ENCODE results near the gene DNM2. TPM values are rescaled to one million over a fixed set of nuclear protein-coding genes. Genes with fewer than 3 reads are reported as not detected.

DNM2 gene
- total and polyA plus RNA-seq, 9 of the 15 experiments (the other 6 are each of a cell fraction or from before 2014, with no cell fraction given) = 2.2 to 161 (median 72.6) TPM

- no peak overlapping the region for H3K27ac ChIP-seq (ENCODE audit: extremely low read depth, low read depth, low read length)
- FAIRE-seq = no peak
- BruUV-seq (replicated peaks) = no TSS peak
Observed at GRCh38 chr19:10831987-10832938, 114.4 kb downstream of the DNM2 start.

More at GRCh38 chr19:10831987-10832938, 114.4 kb downstream of the DNM2 start:
- peaks cover 65% of the 10 kb centered on the region; the same call in 2 of the 3 replicates for H3K36me3 ChIP-seq (ENCODE audit: control insufficient read depth, insufficient read depth, low read length)
- ChIA-PET CTCF (ENCODE audit: low intra/inter-chr PET ratio) (no interaction called here), POLR2A (interaction anchor here (7.4 kb wide), 1 partner anchor 10 kb away, joined by 58 read pairs; no protein-coding TSS in a partner anchor)
- peak overlapping the region in 1 of 2 experiments; percentile 0; a peak in 1 of 4 replicates for H3K9ac ChIP-seq (ENCODE audit: insufficient read depth in 1 of 2, low read depth in 2 of 2, low read length in 2 of 2)
- H3K9me1 ChIP-seq (ENCODE audit: control insufficient read depth, insufficient read depth, low read length) = no peaks in the 10 kb centered on the region
- ATAC-seq = no peak
- TF ChIP-seq ZNF217 (CRISPR knock-in tag; IDR thresholded peaks at IDR 0.05) = no peak
- peak; percentile 42; the same call in 1 of the 2 replicates for TF ChIP-seq SUPT5H (IDR thresholded peaks at IDR 0.05)
- TF ChIP-seq RBM22 (IDR thresholded peaks at IDR 0.05; ENCODE audit: low read depth, low read length, poor library complexity, severe bottlenecking) = peak; percentile 84
- 0 out of 2 replicates have a peak, but pooled peaks have one; percentile 16 for TF ChIP-seq POLR2A (conservative IDR thresholded peaks at IDR 0.05)
- 0 out of 2 replicates have a peak, but pooled peaks have one; percentile 24 for TF ChIP-seq MYNN (IDR thresholded peaks at IDR 0.05)
- TF ChIP-seq MYNN (CRISPR knock-in tag; IDR thresholded peaks at IDR 0.05) = no peak
- peak; percentile 54; the same call in 1 of the 2 replicates for TF ChIP-seq POLR2G (IDR thresholded peaks at IDR 0.05; ENCODE audit: low read depth, low read length)
- TF ChIP-seq POLR3G (IDR thresholded peaks at IDR 0.05; ENCODE audit: extremely low read depth, insufficient read length, insufficient replicate concordance) = no peak
- TF ChIP-seq ZNF41 (CRISPR knock-in tag; conservative IDR thresholded peaks at IDR 0.05) = no peak
- no peaks in the 10 kb centered on the region for H3K27me3 ChIP-seq (ENCODE audit: control insufficient read depth in 2 of 2, insufficient read depth in 2 of 2, low read length in 2 of 2)
- H3K79me2 ChIP-seq (ENCODE audit: control insufficient read depth, insufficient read depth, low read length) = peaks cover 7% of the 10 kb centered on the region; the same call in 2 of the 3 replicates
- H4K20me1 ChIP-seq (replicated peaks; ENCODE audit: control insufficient read depth, insufficient read depth, low read length) = peaks cover 7% of the 10 kb centered on the region; the same call in 1 of the 2 replicates
- peaks cover 12 to 63% of the 10 kb centered on the region in 2 experiments; a peak in 4 of 5 replicates for H3K4me1 ChIP-seq (replicated peaks in 1 of 2; ENCODE audit: control insufficient read depth in 2 of 2, insufficient read depth in 2 of 2, low read length in 2 of 2)
- no peak for DNase-seq (ENCODE audit: extremely low read depth in 1 of 4, low spot score in 3 of 4)
- H3K9me3 ChIP-seq (replicated peaks; ENCODE audit: control insufficient read depth, insufficient read depth, low read depth, low read length) = peaks cover 8% of the 10 kb centered on the region
- intact Hi-C loops (cut with micrococcal nuclease) (no loop called here), in situ Hi-C loops (cut with MboI) (no loop called here)
- no peak overlapping the region for H3K4me2 ChIP-seq (ENCODE audit: insufficient read depth, low read length)
- H3K4me3 ChIP-seq = no peak overlapping the region
- no peak overlapping the region for H2AFZ ChIP-seq (ENCODE audit: low read depth, low read length)
- 88% methylated on average over 26 of the region's 28 CpGs for WGBS (ENCODE audit: insufficient coverage, low coverage, missing lambda C conversion rate)
